H9 (cell line): ENCODE measurements around the gene SPOUT1. TPM values are rescaled to one million over a fixed set of nuclear protein-coding genes. Genes with fewer than 3 reads are reported as not detected.

Source experiments
- DNase-seq: peaks from one replicate; pipeline ENCODE4 v3.0.0-alpha.2; 2017
- H2AFZ ChIP-seq: one replicate; pipeline ENCODE4 v1.6.1; 2013; ENCODE audit warnings: mild to moderate bottlenecking, low read length, control low read depth, moderate library complexity
- H2AK5ac ChIP-seq: 2 replicates; pipeline ENCODE4 v1.6.1; 2013; ENCODE audit warnings: low read length, control low read depth, mixed read lengths; ENCODE audit not compliant: insufficient read length
- H2BK120ac ChIP-seq: one replicate; pipeline ENCODE4 v1.6.1; 2013; ENCODE audit warnings: low read depth, mild to moderate bottlenecking, low read length, control low read depth, inconsistent platforms; ENCODE audit not compliant: poor library complexity, severe bottlenecking
- H2BK12ac ChIP-seq: 2 replicates; pipeline ENCODE4 v1.6.1; 2013; ENCODE audit warnings: low read length, control low read depth, mixed read lengths, low read depth; ENCODE audit not compliant: insufficient read length
- H2BK15ac ChIP-seq: 2 replicates; pipeline ENCODE4 v1.6.1; 2013; ENCODE audit warnings: low read depth, low read length, control low read depth
- H2BK20ac ChIP-seq: one replicate; pipeline ENCODE4 v1.6.1; 2013; ENCODE audit warnings: low read depth, mild to moderate bottlenecking, low read length, control low read depth, inconsistent platforms; ENCODE audit not compliant: poor library complexity, severe bottlenecking
- H2BK5ac ChIP-seq: 2 replicates; pipeline ENCODE4 v1.6.1; 2013; ENCODE audit warnings: low read length, control low read depth, mixed read lengths; ENCODE audit not compliant: insufficient read length
- H3K14ac ChIP-seq: 2 replicates; pipeline ENCODE4 v1.6.1; 2013; ENCODE audit warnings: low read length, control low read depth; ENCODE audit not compliant: insufficient read depth
- H3K18ac ChIP-seq: 2 replicates; pipeline ENCODE4 v1.6.1; 2013; ENCODE audit warnings: low read depth, mild to moderate bottlenecking, mixed read lengths, low read length, control low read depth; ENCODE audit not compliant: insufficient read length
- H3K23ac ChIP-seq: 2 replicates; pipeline ENCODE4 v1.6.1; 2013; ENCODE audit warnings: low read length, control low read depth, mixed read lengths, low read depth; ENCODE audit not compliant: insufficient read length
- H3K23me2 ChIP-seq: 2 replicates; pipeline ENCODE4 v1.6.1; 2013; ENCODE audit warnings: low read depth, mild to moderate bottlenecking, mixed read lengths, low read length, control low read depth; ENCODE audit not compliant: insufficient read length, poor library complexity, severe bottlenecking
- H3K27ac ChIP-seq: 2 replicates; pipeline ENCODE4 v1.5.1; 2013; ENCODE audit warnings: low read length, control low read depth, mixed read lengths, low read depth; ENCODE audit not compliant: insufficient read length
- H3K27me3 ChIP-seq: 2 replicates; pipeline ENCODE4 v1.6.1; 2013; ENCODE audit warnings: low read length, control low read depth, inconsistent platforms; ENCODE audit not compliant: insufficient read depth
- H3K4ac ChIP-seq: 2 replicates; pipeline ENCODE4 v1.6.1; 2013; ENCODE audit warnings: low read depth, mild to moderate bottlenecking, control low read depth, inconsistent platforms, low read length, moderate library complexity
- H3K4me1 ChIP-seq: 2 replicates; pipeline ENCODE4 v1.6.1; 2013; ENCODE audit warnings: low read length, control low read depth, inconsistent platforms; ENCODE audit not compliant: insufficient read depth
- H3K4me2 ChIP-seq: 2 replicates; pipeline ENCODE4 v1.6.1; 2013; ENCODE audit warnings: low read length, control low read depth, mixed read lengths; ENCODE audit not compliant: insufficient read length, insufficient read depth
- H3K56ac ChIP-seq: 2 replicates; pipeline ENCODE4 v1.6.1; 2013; ENCODE audit warnings: low read depth, mild to moderate bottlenecking, mixed read lengths, low read length, control low read depth; ENCODE audit not compliant: insufficient read length
- H3K79me1 ChIP-seq: 2 replicates; pipeline ENCODE4 v1.6.1; 2013; ENCODE audit warnings: low read depth, mild to moderate bottlenecking, moderate library complexity, low read length, control low read depth, inconsistent platforms; ENCODE audit not compliant: insufficient read depth, poor library complexity, severe bottlenecking
- H3K79me2 ChIP-seq: 2 replicates; pipeline ENCODE4 v1.6.1; 2013; ENCODE audit warnings: low read length, control low read depth, inconsistent platforms; ENCODE audit not compliant: insufficient read depth
- H3K9ac ChIP-seq: 2 replicates; pipeline ENCODE4 v1.6.1; 2013; ENCODE audit warnings: low read length, control low read depth, mixed read lengths; ENCODE audit not compliant: insufficient read length; ENCODE audit errors: extremely low read depth
- H3K9me3 ChIP-seq: one replicate; pipeline ENCODE4 v1.6.1; 2013; ENCODE audit warnings: low read depth, low read length, inconsistent platforms; ENCODE audit not compliant: control insufficient read depth
- H3T11ph ChIP-seq: one replicate; pipeline ENCODE4 v1.6.1; 2013; ENCODE audit warnings: mild to moderate bottlenecking, low read length, control low read depth, inconsistent platforms
- H4K20me1 ChIP-seq: one replicate; pipeline ENCODE4 v1.6.1; 2013; ENCODE audit not compliant: control insufficient read depth, insufficient read length, insufficient read depth
- H4K5ac ChIP-seq: 2 replicates; pipeline ENCODE4 v1.6.1; 2013; ENCODE audit warnings: low read depth, mild to moderate bottlenecking, mixed read lengths, low read length, control low read depth; ENCODE audit not compliant: insufficient read length
- H4K8ac ChIP-seq: replicated peaks from 2 replicates; pipeline ENCODE4 v1.6.1; 2013; ENCODE audit warnings: low read length, control low read depth, mixed read lengths, low read depth; ENCODE audit not compliant: insufficient read length
- H4K91ac ChIP-seq: 2 replicates; pipeline ENCODE4 v1.6.1; 2013; ENCODE audit warnings: low read depth, mild to moderate bottlenecking, moderate library complexity, mixed read lengths, low read length, control low read depth; ENCODE audit not compliant: insufficient read length
- H3K27ac Mint-ChIP-seq, 3 experiments: 2 replicates in 2 of 3; 3 replicates in 1 of 3; pipeline ENCODE4 v1.8.0; 2020 to 2021; ENCODE audit warnings: mixed read lengths in 3 of 3, mild to moderate bottlenecking in 1 of 3, moderate library complexity in 1 of 3
- H3K27me3 Mint-ChIP-seq: 2 replicates; pipeline ENCODE4 v1.8.0; 2021; ENCODE audit warnings: low read depth, mild to moderate bottlenecking, moderate library complexity, mixed read lengths
- H3K36me3 Mint-ChIP-seq, 3 experiments: 2 replicates in 2 of 3; 3 replicates in 1 of 3; pipeline ENCODE4 v1.8.0; 2020 to 2021; ENCODE audit warnings: low read depth in 3 of 3, mixed read lengths in 3 of 3; ENCODE audit not compliant: insufficient read depth in 1 of 3
- H3K4me1 Mint-ChIP-seq, 2 experiments: 2 replicates each; pipeline ENCODE4 v1.8.0; 2020; ENCODE audit warnings: mixed read lengths in 2 of 2
- H3K4me3 Mint-ChIP-seq, 2 experiments: 2 replicates in 1 of 2; 3 replicates in 1 of 2; pipeline ENCODE4 v1.8.0; 2020 to 2021; ENCODE audit warnings: mild to moderate bottlenecking in 2 of 2, mixed read lengths in 2 of 2, moderate library complexity in 1 of 2
- H3K9me3 Mint-ChIP-seq, 2 experiments: 2 replicates in 1 of 2; 3 replicates in 1 of 2; pipeline ENCODE4 v1.8.0; 2020; ENCODE audit warnings: mild to moderate bottlenecking in 2 of 2, mixed read lengths in 2 of 2, moderate library complexity in 1 of 2
- CTCF ChIP-seq: fragments of 200-600 bp; sonication (generic); conservative IDR thresholded peaks from 3 replicates; pipeline ENCODE4 v1.8.0; 2021; ENCODE audit warnings: antibody characterized with exemption, mild to moderate bottlenecking
- WGBS: extraction: QIAGEN DNeasy Blood & Tissue Kit; methylation state at CpG from one replicate; pipeline ENCODE4 v1.1.7; 2013; ENCODE audit warnings: missing lambda C conversion rate, low lambda C conversion rate, mixed read lengths; ENCODE audit not compliant: insufficient read length; ENCODE audit errors: extremely low coverage; 5-methylcytosine and 5-hydroxymethylcytosine counted together
- total RNA-seq: library from RNA; stranded (reverse); gene quantifications from 2 replicates; pipeline ENCODE4 v1.2.1, GENCODE V29; 2021

The SPOUT1 gene
- total RNA-seq, 1 experiment from 2014 or later, result 86.3 TPM

DNA sequence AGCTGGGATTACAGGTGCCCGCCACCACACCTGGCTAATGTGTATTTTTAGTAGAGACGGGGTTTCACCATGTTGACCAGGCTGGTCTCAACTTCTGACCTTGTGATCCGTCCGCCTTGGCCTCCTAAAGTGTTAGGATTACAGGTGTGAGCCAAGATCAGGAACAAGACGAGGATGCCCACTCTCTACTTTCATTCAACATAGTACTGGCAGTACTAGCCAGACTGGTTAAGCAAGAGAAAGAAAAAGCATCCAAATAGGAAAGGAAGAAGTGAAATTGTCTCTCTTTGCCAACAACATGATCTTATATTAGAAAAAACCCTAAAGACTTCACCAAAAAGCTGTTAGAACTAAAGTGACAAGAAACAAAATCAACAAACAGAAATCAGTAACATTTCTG, 18.7 kb downstream of the SPOUT1 start:
- H3K79me1 ChIP-seq, result no peaks in the 10 kb centered on the region
- no peak overlapping the region for H4K5ac ChIP-seq
- H3K4me2 ChIP-seq, result no peak overlapping the region
- H3K23ac ChIP-seq, result no peak overlapping the region
- no peaks in the 10 kb centered on the region for H3K27me3 ChIP-seq
- no peak overlapping the region for H3K56ac ChIP-seq
- no peaks in the 10 kb centered on the region for H3K23me2 ChIP-seq
- Mint-ChIP-seq H3K27me3 (no peaks in the 10 kb centered on the region), H3K9me3 (no peaks in the 10 kb centered on the region), H3K4me3 (no peak overlapping the region), H3K4me1 (no peaks in the 10 kb centered on the region), H3K27ac (no peak overlapping the region; a peak in 1 of 7 replicates), H3K36me3 (peaks cover under 1 to 17% (median 16%) of the 10 kb centered on the region in 3 experiments; a peak in 5 of 7 replicates)
- no peak for TF ChIP-seq CTCF
- no peak overlapping the region for H2BK12ac ChIP-seq
- H3K9ac ChIP-seq, result no peak overlapping the region
- no peaks in the 10 kb centered on the region for H3K9me3 ChIP-seq
- H2BK15ac ChIP-seq, result no peak overlapping the region
- H2AFZ ChIP-seq, result no peak overlapping the region
- no peak overlapping the region for H2BK120ac ChIP-seq
- H3K18ac ChIP-seq, result no peak overlapping the region
- no peak overlapping the region for H4K91ac ChIP-seq
- H2BK5ac ChIP-seq, result no peak overlapping the region
- DNase-seq, result no peak
- H3T11ph ChIP-seq, result no peak overlapping the region
- WGBS, result no CpG with 5 or more reads among the region's 5 CpGs
- no peaks in the 10 kb centered on the region for H3K4me1 ChIP-seq
- H4K8ac ChIP-seq, result no peak overlapping the region
- H4K20me1 ChIP-seq, result no peaks in the 10 kb centered on the region
- no peak overlapping the region for H3K4ac ChIP-seq
- no peak overlapping the region for H2BK20ac ChIP-seq
- H3K14ac ChIP-seq, result no peak overlapping the region
- no peak overlapping the region for H2AK5ac ChIP-seq
- no peaks in the 10 kb centered on the region for H3K79me2 ChIP-seq
- H3K27ac ChIP-seq, result no peak overlapping the region
